Suprapubic skin (tissue), 4 donors: ENCODE measurements around the gene HPSE2.

Source experiments
- CTCF ChIP-seq, 2 donors: fragments of 200-600 bp in 1 of 2; fragments of 450-650 bp in 1 of 2; sonication (generic) in 1 of 2; IDR thresholded peaks; one replicate each; pipeline ENCODE4 v1.5.1; 2016 to 2019; ENCODE audit warnings: antibody characterized with exemption in 2 of 2, mild to moderate bottlenecking in 1 of 2, moderate library complexity in 1 of 2
- POLR2A ChIP-seq, 2 donors: fragments of 450-650 bp; IDR thresholded peaks; one replicate each; pipeline ENCODE4 v1.6.1; 2017; ENCODE audit warnings: antibody characterized with exemption in 2 of 2, mild to moderate bottlenecking in 2 of 2, moderate library complexity in 2 of 2
- POLR2AphosphoS5 ChIP-seq, 3 donors: sonication (generic); formaldehyde crosslinking; IDR thresholded peaks; one replicate each; pipeline ENCODE4 v1.6.1; 2017; ENCODE audit warnings: antibody characterized with exemption in 3 of 3

- TF ChIP-seq CTCF (IDR thresholded peaks at IDR 0.05) (no peak), POLR2A (IDR thresholded peaks at IDR 0.05) (no peak), POLR2AphosphoS5 (IDR thresholded peaks at IDR 0.05) (no peak)
Measured at GRCh38 chr10:98438715-98439114, 796.9 kb downstream of the HPSE2 start.
